ENCODE results near the gene SLC30A10. TPM values are rescaled to one million over a fixed set of nuclear protein-coding genes. Genes with fewer than 3 reads are reported as not detected.
A peak's percentile ranks its signal among the peaks of the same experiment; 100 is the strongest.
"Not testable (repeated sequence)": the region's sequence is repeated elsewhere in the genome, so short reads cannot be mapped to it uniquely, and the experiment has no call there.

Gene SLC30A10
- total and polyA plus RNA-seq, 4 donors: 15.9 to 27.1 (median 18.5) TPM

DNA sequence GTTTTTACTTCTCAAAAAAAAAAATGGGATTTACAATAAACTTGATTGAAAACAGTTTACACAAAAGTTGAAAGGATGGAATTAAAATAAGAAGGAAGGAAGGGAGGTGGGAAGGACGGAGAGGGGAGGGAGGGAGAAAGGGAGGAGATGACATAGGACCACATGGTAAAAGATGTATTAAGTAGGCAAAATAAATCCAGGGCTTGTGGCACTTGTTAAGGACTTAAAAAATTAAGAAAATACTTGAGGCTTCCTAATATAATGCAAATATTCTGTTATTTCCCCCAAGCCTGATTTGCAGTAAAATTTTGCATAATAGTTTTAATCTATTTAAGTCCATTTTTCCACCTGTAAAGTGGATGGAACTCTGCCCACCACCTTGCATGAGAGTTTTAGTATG is 27.5 kb downstream of the SLC30A10 start:
- Histone ChIP-seq H3K4me3 (ENCODE audit: low read depth, low read length) (no peak overlapping the region), H3K27ac (ENCODE audit: low read depth, low read length) (peak overlapping the region; percentile 66), H3K36me3 (ENCODE audit: control insufficient read depth, insufficient read depth, low read length) (no peaks in the 10 kb centered on the region), H3K9me3 (ENCODE audit: control insufficient read depth, insufficient read depth, low read length) (no peaks in the 10 kb centered on the region), H3K4me1 (ENCODE audit: control insufficient read depth, insufficient read depth, low read length) (no peaks in the 10 kb centered on the region), H3K27me3 (ENCODE audit: control insufficient read depth, insufficient read depth, low read length) (no peaks in the 10 kb centered on the region)
- WGBS (ENCODE audit: insufficient coverage): no CpG with 5 or more reads among the region's 1 CpG
- no peak for DNase-seq (ENCODE audit: low read depth in 4 of 6, low spot score in 6 of 6)

DNA sequence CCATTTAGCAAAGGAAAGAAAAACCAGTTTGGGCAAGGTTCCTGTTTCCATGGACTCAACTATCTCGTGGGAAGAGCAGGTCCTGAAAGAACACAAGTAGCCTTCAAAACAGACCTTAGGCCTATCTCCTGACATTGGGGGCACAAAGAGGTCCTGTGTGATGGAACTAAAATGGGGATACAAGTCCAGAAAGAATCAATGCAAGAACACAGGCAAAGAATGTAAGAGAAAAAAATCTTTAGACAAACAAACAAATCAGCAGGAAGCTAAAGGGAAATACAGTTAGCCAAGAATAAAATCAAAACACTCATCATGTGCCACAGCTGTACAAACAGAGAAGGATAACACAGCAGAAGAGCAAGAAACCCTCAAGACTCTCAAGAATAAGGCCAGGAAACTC is 28.2 kb downstream of the SLC30A10 start:
- peak overlapping the region; percentile 66 for H3K27ac ChIP-seq (ENCODE audit: low read depth, low read length)
- H3K4me1 ChIP-seq (ENCODE audit: control insufficient read depth, insufficient read depth, low read length): no peaks in the 10 kb centered on the region
- WGBS (ENCODE audit: insufficient coverage): no CpG with 5 or more reads among the region's 1 CpG
- H3K4me3 ChIP-seq (ENCODE audit: low read depth, low read length): no peak overlapping the region
- DNase-seq (ENCODE audit: low read depth in 4 of 6, low spot score in 6 of 6): peak in 2 of 6 donors; percentile 31 to 80
- H3K9me3 ChIP-seq (ENCODE audit: control insufficient read depth, insufficient read depth, low read length): no peaks in the 10 kb centered on the region
- no peaks in the 10 kb centered on the region for H3K27me3 ChIP-seq (ENCODE audit: control insufficient read depth, insufficient read depth, low read length)
- H3K36me3 ChIP-seq (ENCODE audit: control insufficient read depth, insufficient read depth, low read length): no peaks in the 10 kb centered on the region

- no peaks in the 10 kb centered on the region for H3K36me3 ChIP-seq (ENCODE audit: control insufficient read depth, insufficient read depth, low read length)
- 86% methylated on average over 2 of the region's 5 CpGs for WGBS (ENCODE audit: insufficient coverage)
- H3K4me1 ChIP-seq (ENCODE audit: control insufficient read depth, insufficient read depth, low read length): no peaks in the 10 kb centered on the region
- no peak for DNase-seq (ENCODE audit: low read depth in 4 of 6, low spot score in 6 of 6)
- H3K9me3 ChIP-seq (ENCODE audit: control insufficient read depth, insufficient read depth, low read length): no peaks in the 10 kb centered on the region
- H3K27ac ChIP-seq (ENCODE audit: low read depth, low read length): no peak overlapping the region
- no peaks in the 10 kb centered on the region for H3K27me3 ChIP-seq (ENCODE audit: control insufficient read depth, insufficient read depth, low read length)
- H3K4me3 ChIP-seq (ENCODE audit: low read depth, low read length): no peak overlapping the region
Observed at GRCh38 chr1:219898375-219898774, 30.0 kb downstream of the SLC30A10 start.

- DNase-seq (ENCODE audit: low read depth in 4 of 6, low spot score in 6 of 6): no peak
- WGBS (ENCODE audit: insufficient coverage): no CpG with 5 or more reads among the region's 5 CpGs
- no peak overlapping the region for H3K4me3 ChIP-seq (ENCODE audit: low read depth, low read length)
- no peaks in the 10 kb centered on the region for H3K9me3 ChIP-seq (ENCODE audit: control insufficient read depth, insufficient read depth, low read length)
- H3K27me3 ChIP-seq (ENCODE audit: control insufficient read depth, insufficient read depth, low read length): no peaks in the 10 kb centered on the region
- H3K36me3 ChIP-seq (ENCODE audit: control insufficient read depth, insufficient read depth, low read length): no peaks in the 10 kb centered on the region
- no peaks in the 10 kb centered on the region for H3K4me1 ChIP-seq (ENCODE audit: control insufficient read depth, insufficient read depth, low read length)
- no peak overlapping the region for H3K27ac ChIP-seq (ENCODE audit: low read depth, low read length)
Observed at GRCh38 chr1:219897914-219898313, 30.4 kb downstream of the SLC30A10 start.

- H3K27me3 ChIP-seq (ENCODE audit: control insufficient read depth, insufficient read depth, low read length); H3K36me3 ChIP-seq (ENCODE audit: control insufficient read depth, insufficient read depth, low read length); H3K27ac ChIP-seq (ENCODE audit: low read depth, low read length); H3K9me3 ChIP-seq (ENCODE audit: control insufficient read depth, insufficient read depth, low read length); DNase-seq (ENCODE audit: low read depth in 4 of 6, low spot score in 6 of 6); H3K4me3 ChIP-seq (ENCODE audit: low read depth, low read length); H3K4me1 ChIP-seq (ENCODE audit: control insufficient read depth, insufficient read depth, low read length): not testable (repeated sequence)
- no CpG with 5 or more reads among the region's 1 CpG for whole genome bisulfite sequencing (ENCODE audit: insufficient coverage)
Observed at GRCh38 chr1:219892271-219892670, 36.1 kb downstream of the SLC30A10 start.

GRCh38 chr1:219891846-219892245 is 36.5 kb downstream of the SLC30A10 start:
- not testable (repeated sequence) for H3K4me1 ChIP-seq (ENCODE audit: control insufficient read depth, insufficient read depth, low read length); H3K9me3 ChIP-seq (ENCODE audit: control insufficient read depth, insufficient read depth, low read length); H3K27me3 ChIP-seq (ENCODE audit: control insufficient read depth, insufficient read depth, low read length); H3K36me3 ChIP-seq (ENCODE audit: control insufficient read depth, insufficient read depth, low read length); H3K27ac ChIP-seq (ENCODE audit: low read depth, low read length); H3K4me3 ChIP-seq (ENCODE audit: low read depth, low read length); DNase-seq (ENCODE audit: low read depth in 4 of 6, low spot score in 6 of 6)
- WGBS (ENCODE audit: insufficient coverage): 83% methylated on average over 1 of the region's 4 CpGs

GRCh38 chr1:219888667-219889066 is 39.7 kb downstream of the SLC30A10 start:
- not testable (repeated sequence) for H3K9me3 ChIP-seq (ENCODE audit: control insufficient read depth, insufficient read depth, low read length); H3K4me3 ChIP-seq (ENCODE audit: low read depth, low read length); H3K4me1 ChIP-seq (ENCODE audit: control insufficient read depth, insufficient read depth, low read length); DNase-seq (ENCODE audit: low read depth in 4 of 6, low spot score in 6 of 6); H3K27ac ChIP-seq (ENCODE audit: low read depth, low read length); H3K27me3 ChIP-seq (ENCODE audit: control insufficient read depth, insufficient read depth, low read length); H3K36me3 ChIP-seq (ENCODE audit: control insufficient read depth, insufficient read depth, low read length)
- WGBS (ENCODE audit: insufficient coverage): no CpG with 5 or more reads among the region's 4 CpGs

GRCh38 chr1:219885680-219886079 is 42.7 kb downstream of the SLC30A10 start:
- WGBS (ENCODE audit: insufficient coverage): no CpG with 5 or more reads among the region's 2 CpGs
- Histone ChIP-seq H3K4me3 (ENCODE audit: low read depth, low read length) (no peak overlapping the region), H3K36me3 (ENCODE audit: control insufficient read depth, insufficient read depth, low read length) (no peaks in the 10 kb centered on the region), H3K4me1 (ENCODE audit: control insufficient read depth, insufficient read depth, low read length) (no peaks in the 10 kb centered on the region), H3K9me3 (ENCODE audit: control insufficient read depth, insufficient read depth, low read length) (no peaks in the 10 kb centered on the region), H3K27ac (ENCODE audit: low read depth, low read length) (no peak overlapping the region), H3K27me3 (ENCODE audit: control insufficient read depth, insufficient read depth, low read length) (no peaks in the 10 kb centered on the region)
- DNase-seq (ENCODE audit: low read depth in 4 of 6, low spot score in 6 of 6): no peak

GRCh38 chr1:219883400-219884332 is 44.7 kb downstream of the SLC30A10 start:
- Histone ChIP-seq H3K4me3 (ENCODE audit: low read depth, low read length) (no peak overlapping the region), H3K4me1 (ENCODE audit: control insufficient read depth, insufficient read depth, low read length) (no peaks in the 10 kb centered on the region), H3K36me3 (ENCODE audit: control insufficient read depth, insufficient read depth, low read length) (no peaks in the 10 kb centered on the region), H3K9me3 (ENCODE audit: control insufficient read depth, insufficient read depth, low read length) (no peaks in the 10 kb centered on the region), H3K27me3 (ENCODE audit: control insufficient read depth, insufficient read depth, low read length) (no peaks in the 10 kb centered on the region), H3K27ac (ENCODE audit: low read depth, low read length) (no peak overlapping the region)
- DNase-seq (ENCODE audit: low read depth in 4 of 6, low spot score in 6 of 6): no peak
- 50% methylated on average over 4 of the region's 5 CpGs for WGBS (ENCODE audit: insufficient coverage)

DNA sequence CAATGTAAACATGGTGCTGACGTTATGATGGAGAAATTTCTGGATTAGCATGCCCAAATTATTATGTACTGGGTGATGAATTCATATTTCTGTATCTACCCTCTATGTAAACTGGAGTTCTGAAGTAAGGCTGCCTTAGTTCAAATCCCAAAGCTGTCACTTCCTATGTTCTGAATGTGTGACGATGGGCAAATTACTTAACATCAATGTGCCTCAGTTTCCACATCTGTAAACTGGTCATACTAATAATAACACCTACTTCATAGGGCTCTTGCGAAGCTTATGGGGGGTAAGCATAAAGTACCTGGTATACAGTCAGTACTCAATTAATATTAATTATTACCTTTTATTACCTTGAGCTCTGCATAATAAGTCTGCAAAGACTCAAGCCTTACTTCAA is 45.6 kb downstream of the SLC30A10 start:
- H3K4me3 ChIP-seq (ENCODE audit: low read depth, low read length): no peak overlapping the region
- no peaks in the 10 kb centered on the region for H3K4me1 ChIP-seq (ENCODE audit: control insufficient read depth, insufficient read depth, low read length)
- H3K36me3 ChIP-seq (ENCODE audit: control insufficient read depth, insufficient read depth, low read length): no peaks in the 10 kb centered on the region
- H3K27ac ChIP-seq (ENCODE audit: low read depth, low read length): peak overlapping the region; percentile 78
- WGBS (ENCODE audit: insufficient coverage): no CpG with 5 or more reads among the region's 3 CpGs
- H3K27me3 ChIP-seq (ENCODE audit: control insufficient read depth, insufficient read depth, low read length): no peaks in the 10 kb centered on the region
- no peak for DNase-seq (ENCODE audit: low read depth in 4 of 6, low spot score in 6 of 6)
- H3K9me3 ChIP-seq (ENCODE audit: control insufficient read depth, insufficient read depth, low read length): no peaks in the 10 kb centered on the region
